OCI-LY7 (cell line): ENCODE results near the gene GOLGA5. TPM values are rescaled to one million over a fixed set of nuclear protein-coding genes. Genes with fewer than 3 reads are reported as not detected.
"Not testable (repeated sequence)": the region's sequence is repeated elsewhere in the genome, so short reads cannot be mapped to it uniquely, and the experiment has no call there.

Source experiments
- BruUV-seq: library from RNA; stranded (reverse); fragments of 400-500 nt; replicated peaks from 2 replicates; lab custom pipeline; 2021; lab: Mats Ljungman, UMichigan
- CTCF ChIA-PET: fragments of 300-600 bp; sonication (Branson Sonifier 250); formaldehyde crosslinking; loops from one replicate; lab custom pipeline; 2022; ENCODE audit warnings: antibody characterized with exemption; ENCODE audit not compliant: unreplicated experiment; lab: Charles Lee
- POLR2A ChIA-PET: fragments of 300-600 bp; sonication (Branson Sonifier 250); formaldehyde crosslinking; loops from one replicate; lab custom pipeline; 2022; ENCODE audit warnings: antibody characterized with exemption; lab: Charles Lee
- DNase-seq: peaks from one replicate; pipeline ENCODE4 v3.0.0-alpha.2; 2015; ENCODE audit warnings: low spot score
- H2AFZ ChIP-seq: fragments of 200-600 bp; sonication (generic), shearing (Covaris generic); 2 replicates; pipeline ENCODE4 v1.6.1; 2014; ENCODE audit warnings: mild to moderate bottlenecking, antibody characterized with exemption, low read length, moderate library complexity
- H3K27ac ChIP-seq: fragments of 200-600 bp; sonication (generic); 2 replicates; pipeline ENCODE4 v1.5.1; 2014; ENCODE audit warnings: mixed run types, low read depth, mild to moderate bottlenecking, moderate library complexity, low read length, inconsistent platforms; ENCODE audit not compliant: poor library complexity, severe bottlenecking
- H3K36me3 ChIP-seq: fragments of 200-600 bp; sonication (generic); 2 replicates; pipeline ENCODE4 v1.6.1; 2014; ENCODE audit warnings: mild to moderate bottlenecking, antibody characterized with exemption, low read length, moderate library complexity, mixed read lengths; ENCODE audit not compliant: insufficient read depth
- H3K4me1 ChIP-seq: fragments of 200-600 bp; sonication (generic); 2 replicates; pipeline ENCODE4 v1.5.1; 2014; ENCODE audit warnings: mild to moderate bottlenecking, low read length; ENCODE audit not compliant: insufficient read depth, poor library complexity, severe bottlenecking
- H3K4me2 ChIP-seq: fragments of 200-600 bp; sonication (generic); 2 replicates; pipeline ENCODE4 v1.6.1; 2014; ENCODE audit warnings: mild to moderate bottlenecking, low read length
- H3K4me3 ChIP-seq: fragments of 200-600 bp; sonication (generic); 2 replicates; pipeline ENCODE4 v1.5.1; 2014; ENCODE audit warnings: mild to moderate bottlenecking, low read depth, low read length; ENCODE audit not compliant: poor library complexity, severe bottlenecking
- H3K79me2 ChIP-seq: fragments of 200-600 bp; sonication (generic); 2 replicates; pipeline ENCODE4 v1.6.1; 2016; ENCODE audit warnings: low read depth, mild to moderate bottlenecking, low read length, moderate library complexity, mixed read lengths; ENCODE audit not compliant: insufficient read depth
- H3K9me2 ChIP-seq: fragments of 200-600 bp; sonication (generic); 2 replicates; pipeline ENCODE4 v1.6.1; 2016; ENCODE audit warnings: mild to moderate bottlenecking, low read length, mixed read lengths; ENCODE audit not compliant: insufficient read depth
- H3K9me3 ChIP-seq: fragments of 200-600 bp; sonication (generic); 2 replicates; pipeline ENCODE4 v1.6.1; 2014; ENCODE audit warnings: mild to moderate bottlenecking, mixed run types, low read length, mixed read lengths
- H4K20me1 ChIP-seq: fragments of 200-600 bp; sonication (generic); 2 replicates; pipeline ENCODE4 v1.6.1; 2014; ENCODE audit warnings: mild to moderate bottlenecking, antibody characterized with exemption, low read length, moderate library complexity, mixed read lengths; ENCODE audit not compliant: insufficient read depth
- CTCF ChIP-seq: fragments of 200-600 bp; sonication (generic); conservative IDR thresholded peaks from 2 replicates; pipeline ENCODE4 v1.5.1; 2014; ENCODE audit warnings: mild to moderate bottlenecking, antibody characterized with exemption, low read length, moderate library complexity, mixed read lengths
- EZH2phosphoT487 ChIP-seq: fragments of 200-600 bp; sonication (generic); IDR thresholded peaks from 2 replicates; pipeline ENCODE4 v1.6.1; 2018; ENCODE audit warnings: low read depth, borderline replicate concordance, mild to moderate bottlenecking, mixed run types, antibody characterized with exemption, low read length, moderate library complexity, mixed read lengths
- intact Hi-C: fragments of 100-400 bp; cut with micrococcal nuclease; formaldehyde crosslinking; loops from one replicate; pipeline ENCODE4 v1.10.0; 2022; ENCODE audit not compliant: unreplicated experiment
- total RNA-seq, 2 experiments: library from RNA; depleted of rRNA in 1 of 2; stranded (reverse); fragments of >200 nt in 1 of 2; shearing (Covaris generic) in 1 of 2; gene quantifications; 2 replicates each; pipeline ENCODE4 v1.2.3, GENCODE V29; 2014 to 2022

The GOLGA5 gene
- total RNA-seq, 2 experiments from 2014 or later = 13.3 to 19.8 TPM

GRCh38 chr14:92847749-92848148 is 53.6 kb downstream of the GOLGA5 start:
- Histone ChIP-seq H2AFZ (no peak overlapping the region), H3K79me2 (no peaks in the 10 kb centered on the region)
- BruUV-seq = no TSS peak

GRCh38 chr14:92848887-92849286 is 54.8 kb downstream of the GOLGA5 start:
- peaks cover 8% of the 10 kb centered on the region for H3K4me1 ChIP-seq
- H3K4me2 ChIP-seq = no peak overlapping the region
- peak overlapping the region; percentile 23; the same call in 1 of the 2 replicates for H2AFZ ChIP-seq
- H3K36me3 ChIP-seq = no peaks in the 10 kb centered on the region
- H3K9me2 ChIP-seq = no peaks in the 10 kb centered on the region
- no peak for DNase-seq
- H3K27ac ChIP-seq = no peak overlapping the region
- intact Hi-C loops = no loop called here
- H3K79me2 ChIP-seq = no peaks in the 10 kb centered on the region
- no TSS peak for BruUV-seq
- H3K4me3 ChIP-seq = no peak overlapping the region
- POLR2A ChIA-PET = interaction anchor here (0.7 kb wide), 1 partner anchor 17 kb away, joined by 3 read pairs; no protein-coding TSS in a partner anchor
- no peaks in the 10 kb centered on the region for H4K20me1 ChIP-seq
- no peaks in the 10 kb centered on the region for H3K9me3 ChIP-seq
- CTCF ChIA-PET = no interaction called here
- TF ChIP-seq EZH2phosphoT487 (no peak), CTCF (no peak)

More at GRCh38 chr14:92847749-92848148, 53.6 kb downstream of the GOLGA5 start:
- intact Hi-C loops = no loop called here
- Histone ChIP-seq H3K9me2 (no peaks in the 10 kb centered on the region), H3K36me3 (no peaks in the 10 kb centered on the region), H3K4me3 (no peak overlapping the region), H3K27ac (no peak overlapping the region), H3K9me3 (no peaks in the 10 kb centered on the region), H3K4me1 (peaks cover 6% of the 10 kb centered on the region), H3K4me2 (no peak overlapping the region), H4K20me1 (no peaks in the 10 kb centered on the region)
- CTCF ChIA-PET = no interaction called here
- no peak for DNase-seq
- TF ChIP-seq CTCF = no peak
- TF ChIP-seq EZH2phosphoT487 = no peak
- POLR2A ChIA-PET = no interaction called here

GRCh38 chr14:92850492-92850891 is 56.4 kb downstream of the GOLGA5 start:
- no peak overlapping the region for H3K27ac ChIP-seq
- H3K4me1 ChIP-seq = peaks cover 8% of the 10 kb centered on the region
- no peak overlapping the region for H2AFZ ChIP-seq
- TF ChIP-seq EZH2phosphoT487 (no peak), CTCF (no peak)
- POLR2A ChIA-PET = no interaction called here
- H3K4me2 ChIP-seq = no peak overlapping the region
- H3K36me3 ChIP-seq = no peaks in the 10 kb centered on the region
- no peaks in the 10 kb centered on the region for H4K20me1 ChIP-seq
- intact Hi-C loops = no loop called here
- DNase-seq = peak; percentile 21
- H3K79me2 ChIP-seq = no peaks in the 10 kb centered on the region
- no peaks in the 10 kb centered on the region for H3K9me2 ChIP-seq
- no peaks in the 10 kb centered on the region for H3K9me3 ChIP-seq
- H3K4me3 ChIP-seq = no peak overlapping the region
- CTCF ChIA-PET = no interaction called here
- no TSS peak for BruUV-seq

GRCh38 chr14:92853136-92853535 is 59.0 kb downstream of the GOLGA5 start:
- CTCF ChIA-PET, H3K27ac ChIP-seq, intact Hi-C loops, H3K9me3 ChIP-seq, H4K20me1 ChIP-seq, H3K4me1 ChIP-seq, H3K79me2 ChIP-seq, H3K36me3 ChIP-seq, H3K4me3 ChIP-seq, H3K9me2 ChIP-seq, BruUV-seq: not testable (repeated sequence)
- POLR2A ChIA-PET = interaction anchor here (0.6 kb wide), 1 partner anchor 275 kb away, joined by 3 read pairs; no protein-coding TSS in a partner anchor
- H3K4me2 ChIP-seq = peak overlapping the region; percentile 17; the same call in 1 of the 2 replicates
- DNase-seq = peak; percentile 30
- peak overlapping the region; percentile 58; the same call in 1 of the 2 replicates for H2AFZ ChIP-seq
